A673 (cell line): Measurements from ENCODE around the gene CLPSL2.

Experiments
- CTCF ChIP-seq: fragments of 300-800, 200-600 bp; sonication (generic); conservative IDR thresholded peaks from 2 replicates; pipeline ENCODE4 v1.5.1; 2017; ENCODE audit warnings: low read depth, mild to moderate bottlenecking, antibody characterized with exemption, low read length, moderate library complexity, mixed read lengths
- EZH2 ChIP-seq: fragments of 200-600 bp; sonication (generic); IDR thresholded peaks from 2 replicates; pipeline ENCODE4 v1.6.1; 2017; ENCODE audit warnings: borderline replicate concordance, low read depth, mild to moderate bottlenecking, mixed read lengths, antibody characterized with exemption, low read length; ENCODE audit not compliant: poor library complexity, severe bottlenecking

- TF ChIP-seq CTCF (no peak), EZH2 (no peak)
These were observed 10.4 kb downstream of the CLPSL2 start for GRCh38 chr6:35786810-35787209.
